CD14-positive monocyte (primary cell): ENCODE results near the gene RTN1. TPM values are rescaled to one million over a fixed set of nuclear protein-coding genes. Genes with fewer than 3 reads are reported as not detected.

ENCODE experiments used
- DNase-seq, 3 donors: peaks; one replicate each; pipeline ENCODE4 v3.0.0-alpha.2; 2011 to 2022
- H2AFZ ChIP-seq: 2 replicates; pipeline ENCODE4 v1.6.0; 2012; ENCODE audit warnings: mild to moderate bottlenecking, low read depth, low read length, inconsistent platforms; ENCODE audit not compliant: insufficient read depth, poor library complexity, severe bottlenecking
- H3K27ac ChIP-seq, 2 donors: 1 replicate in 1 of 2; 2 replicates in 1 of 2; pipeline ENCODE4 v1.5.1; 2012 to 2013; ENCODE audit warnings: low read length in 2 of 2, control low read depth in 1 of 2, inconsistent platforms in 1 of 2, low read depth in 1 of 2, mild to moderate bottlenecking in 1 of 2
- H3K27me3 ChIP-seq, 2 donors: one replicate each; pipeline versions ENCODE4 v1.6.0 to v1.6.1; 2011 to 2013; ENCODE audit warnings: low read length in 2 of 2; ENCODE audit not compliant: control insufficient read depth in 2 of 2, insufficient read depth in 2 of 2
- H3K36me3 ChIP-seq, 2 donors: replicated peaks in 1 of 2; 1 replicate in 1 of 2; 2 replicates in 1 of 2; pipeline versions ENCODE4 v1.5.1 to v1.6.1; 2012 to 2013; ENCODE audit warnings: low read length in 2 of 2, control low read depth in 1 of 2, inconsistent platforms in 1 of 2, mild to moderate bottlenecking in 1 of 2; ENCODE audit not compliant: insufficient read depth in 2 of 2, control insufficient read depth in 1 of 2
- H3K4me1 ChIP-seq, 2 donors: 1 replicate in 1 of 2; 2 replicates in 1 of 2; pipeline versions ENCODE4 v1.5.1 to v1.6.1; 2012 to 2013; ENCODE audit warnings: low read length in 2 of 2, control low read depth in 1 of 2, inconsistent platforms in 1 of 2, mild to moderate bottlenecking in 1 of 2, moderate library complexity in 1 of 2; ENCODE audit not compliant: insufficient read depth in 2 of 2, control insufficient read depth in 1 of 2
- H3K4me2 ChIP-seq: replicated peaks from 2 replicates; pipeline ENCODE3; 2012; ENCODE audit warnings: low read length, moderate library complexity, mild to moderate bottlenecking; ENCODE audit not compliant: poor library complexity, severe bottlenecking; ENCODE audit errors: extremely low read depth
- H3K4me3 ChIP-seq, 3 experiments: fragments of 200-600 bp in 1 of 3; sonication (generic) in 1 of 3; replicated peaks in 1 of 3; 1 replicate in 2 of 3; 2 replicates in 1 of 3; pipeline ENCODE4 v1.5.1; 2011 to 2013; ENCODE audit warnings: low read length in 3 of 3, mild to moderate bottlenecking in 3 of 3, control low read depth in 2 of 3, low read depth in 2 of 3, inconsistent platforms in 1 of 3, moderate library complexity in 1 of 3
- H3K79me2 ChIP-seq: 2 replicates; pipeline ENCODE4 v1.6.0; 2012; ENCODE audit warnings: mild to moderate bottlenecking, control low read depth, inconsistent platforms, low read length, moderate library complexity; ENCODE audit not compliant: insufficient read depth
- H3K9ac ChIP-seq: 2 replicates; pipeline ENCODE4 v1.6.0; 2017; ENCODE audit warnings: low read length, mild to moderate bottlenecking; ENCODE audit not compliant: insufficient read depth, poor library complexity, severe bottlenecking
- H3K9me3 ChIP-seq, 2 donors: replicated peaks in 1 of 2; 1 replicate in 1 of 2; 2 replicates in 1 of 2; pipeline versions ENCODE4 v1.5.1 to v1.6.1; 2012 to 2013; ENCODE audit warnings: low read length in 2 of 2, control low read depth in 1 of 2; ENCODE audit not compliant: control insufficient read depth in 1 of 2, insufficient read depth in 1 of 2
- H4K20me1 ChIP-seq: 2 replicates; pipeline ENCODE4 v1.6.0; 2012; ENCODE audit warnings: mild to moderate bottlenecking, low read length, control low read depth, moderate library complexity; ENCODE audit not compliant: insufficient read depth
- H3K27ac Mint-ChIP-seq, 7 donors: one replicate each; pipeline ENCODE4 v1.8.0; 2020; ENCODE audit warnings: mild to moderate bottlenecking in 7 of 7, mixed read lengths in 7 of 7, moderate library complexity in 6 of 7, inconsistent platforms in 2 of 7
- H3K27me3 Mint-ChIP-seq, 3 donors: one replicate each; pipeline ENCODE4 v1.8.0; 2021 to 2022; ENCODE audit warnings: low read depth in 3 of 3, mild to moderate bottlenecking in 3 of 3, mixed read lengths in 3 of 3, moderate library complexity in 3 of 3, inconsistent platforms in 1 of 3
- H3K36me3 Mint-ChIP-seq, 2 donors: one replicate each; pipeline ENCODE4 v1.8.0; 2020; ENCODE audit warnings: mixed read lengths in 2 of 2, inconsistent platforms in 1 of 2, mild to moderate bottlenecking in 1 of 2
- H3K4me1 Mint-ChIP-seq: one replicate; pipeline ENCODE4 v1.8.0; 2020; ENCODE audit warnings: mild to moderate bottlenecking, mixed read lengths
- H3K4me3 Mint-ChIP-seq, 2 donors: one replicate each; pipeline ENCODE4 v1.8.0; 2020; ENCODE audit warnings: mild to moderate bottlenecking in 2 of 2, mixed read lengths in 2 of 2, moderate library complexity in 1 of 2
- H3K9me3 Mint-ChIP-seq, 7 donors: one replicate each; pipeline ENCODE4 v1.8.0; 2020 to 2022; ENCODE audit warnings: mixed read lengths in 7 of 7, mild to moderate bottlenecking in 6 of 7, moderate library complexity in 6 of 7, inconsistent platforms in 2 of 7
- WGBS: methylation state at CpG from one replicate; pipeline ENCODE4 v1.1.5; 2013; ENCODE audit warnings: missing lambda C conversion rate; ENCODE audit not compliant: insufficient coverage; 5-methylcytosine and 5-hydroxymethylcytosine counted together
- intact Hi-C, 2 donors: fragments of 100-400 bp; cut with micrococcal nuclease; formaldehyde crosslinking; loops; one replicate each; pipeline versions ENCODE4 v1.15.0 to v1.15.1; 2023
- polyA plus RNA-seq, 3 donors: library from polyadenylated mRNA; depleted of rRNA in 1 of 3; unstranded in 2 of 3; stranded (reverse) in 1 of 3; fragments of 300-500 nt in 2 of 3; fragments of >200 nt in 1 of 3; fragmentation: Illumina TruSeq in 2 of 3; gene quantifications; 1 replicate in 2 of 3; 2 replicates in 1 of 3; pipeline ENCODE4 v1.2.3, GENCODE V29; 2012 to 2021
- TF ChIP-seq, protein P1 (sequence below): fragments of 200-600 bp; IDR thresholded peaks from one replicate; pipeline ENCODE4 v1.8.0; 2022; ENCODE audit warnings: antibody characterized with exemption, mild to moderate bottlenecking

RTN1 gene
- polyA plus RNA-seq, 3 donors, result 40.2 to 75.1 (median 55.0) TPM

DNA sequence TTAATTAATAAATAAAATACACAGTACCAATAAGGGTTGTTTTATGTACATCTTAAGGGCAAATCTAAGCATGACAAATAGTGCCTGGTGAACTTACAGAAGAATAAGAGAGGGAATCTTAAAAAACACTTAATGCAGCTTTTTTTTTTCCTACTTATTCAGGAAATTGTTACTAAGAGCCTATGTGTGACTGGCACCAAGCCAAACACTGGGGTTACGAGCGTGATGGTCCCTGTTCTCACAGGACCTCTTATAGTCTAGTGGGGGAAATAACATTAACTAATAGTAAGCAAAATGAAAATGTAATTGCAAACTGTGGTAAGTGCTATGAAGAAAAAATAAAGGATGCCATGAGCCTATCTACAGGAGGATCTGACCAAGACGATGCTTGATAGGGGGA is 53.6 kb downstream of the RTN1 start:
- DNase-seq, result no peak
- TF ChIP-seq, protein P1, sequence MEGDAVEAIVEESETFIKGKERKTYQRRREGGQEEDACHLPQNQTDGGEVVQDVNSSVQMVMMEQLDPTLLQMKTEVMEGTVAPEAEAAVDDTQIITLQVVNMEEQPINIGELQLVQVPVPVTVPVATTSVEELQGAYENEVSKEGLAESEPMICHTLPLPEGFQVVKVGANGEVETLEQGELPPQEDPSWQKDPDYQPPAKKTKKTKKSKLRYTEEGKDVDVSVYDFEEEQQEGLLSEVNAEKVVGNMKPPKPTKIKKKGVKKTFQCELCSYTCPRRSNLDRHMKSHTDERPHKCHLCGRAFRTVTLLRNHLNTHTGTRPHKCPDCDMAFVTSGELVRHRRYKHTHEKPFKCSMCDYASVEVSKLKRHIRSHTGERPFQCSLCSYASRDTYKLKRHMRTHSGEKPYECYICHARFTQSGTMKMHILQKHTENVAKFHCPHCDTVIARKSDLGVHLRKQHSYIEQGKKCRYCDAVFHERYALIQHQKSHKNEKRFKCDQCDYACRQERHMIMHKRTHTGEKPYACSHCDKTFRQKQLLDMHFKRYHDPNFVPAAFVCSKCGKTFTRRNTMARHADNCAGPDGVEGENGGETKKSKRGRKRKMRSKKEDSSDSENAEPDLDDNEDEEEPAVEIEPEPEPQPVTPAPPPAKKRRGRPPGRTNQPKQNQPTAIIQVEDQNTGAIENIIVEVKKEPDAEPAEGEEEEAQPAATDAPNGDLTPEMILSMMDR, result no peak
- no peak overlapping the region for H3K4me3 ChIP-seq
- H3K79me2 ChIP-seq, result no peaks in the 10 kb centered on the region
- no peak overlapping the region for H2AFZ ChIP-seq
- intact Hi-C loops, result no loop called here
- H3K27ac ChIP-seq, result no peak overlapping the region
- H3K9me3 ChIP-seq, result peaks cover 0 to 9% of the 10 kb centered on the region in 2 donors
- H3K27me3 Mint-ChIP-seq, result peaks cover 4 to 5% (median 4%) of the 10 kb centered on the region in 3 donors
- H3K4me3 Mint-ChIP-seq, result no peak overlapping the region
- peak overlapping the region in 1 of 7 donors; percentile 31 for H3K27ac Mint-ChIP-seq
- peaks cover 47% of the 10 kb centered on the region for H4K20me1 ChIP-seq
- H3K27me3 ChIP-seq, result no peaks in the 10 kb centered on the region
- no peaks in the 10 kb centered on the region for H3K4me1 ChIP-seq
- H3K4me2 ChIP-seq, result no peak overlapping the region
- no CpG with 5 or more reads among the region's 3 CpGs for WGBS
- H3K9me3 Mint-ChIP-seq, result peaks cover 0 to 11% (median 4%) of the 10 kb centered on the region in 7 donors
- peaks cover 0 to 4% of the 10 kb centered on the region in 2 donors for H3K36me3 Mint-ChIP-seq
- H3K36me3 ChIP-seq, result no peaks in the 10 kb centered on the region
- no peaks in the 10 kb centered on the region for H3K4me1 Mint-ChIP-seq
- no peak overlapping the region for H3K9ac ChIP-seq

DNA sequence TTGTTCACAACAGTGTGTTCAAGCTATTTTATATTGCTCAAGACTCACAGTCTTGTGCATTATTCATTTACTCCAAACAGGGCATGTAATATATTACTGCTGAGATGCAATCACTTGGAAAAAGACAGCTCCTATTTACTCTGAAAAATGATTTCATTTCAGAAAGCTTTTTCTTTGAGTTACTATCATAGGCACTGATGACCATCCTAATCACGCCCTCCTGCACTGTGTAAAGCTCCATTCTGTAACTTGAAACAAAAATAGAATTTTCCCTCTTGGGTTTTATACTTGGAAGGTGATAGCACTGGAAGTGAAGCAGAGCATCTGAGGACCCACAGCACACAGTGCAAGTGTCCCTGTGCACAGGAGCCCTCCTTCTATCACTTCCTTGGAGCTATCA is 55.6 kb downstream of the RTN1 start:
- no peak overlapping the region for H3K9ac ChIP-seq
- no CpG with 5 or more reads among the region's 1 CpG for WGBS
- peaks cover 3% of the 10 kb centered on the region for H3K4me1 Mint-ChIP-seq
- H3K4me1 ChIP-seq, result no peaks in the 10 kb centered on the region
- no peak overlapping the region for H3K4me3 Mint-ChIP-seq
- TF ChIP-seq, protein P1, result no peak
- no peaks in the 10 kb centered on the region for H3K79me2 ChIP-seq
- DNase-seq, result no peak
- intact Hi-C loops, result no loop called here
- H3K27ac ChIP-seq, result no peak overlapping the region
- peaks cover 0 to 10% (median 3%) of the 10 kb centered on the region in 7 donors for H3K9me3 Mint-ChIP-seq
- no peak overlapping the region for H3K4me2 ChIP-seq
- H3K27me3 Mint-ChIP-seq, result peaks cover 4 to 5% (median 4%) of the 10 kb centered on the region in 3 donors
- no peaks in the 10 kb centered on the region for H3K27me3 ChIP-seq
- no peak overlapping the region for H2AFZ ChIP-seq
- peaks cover under 1 to 9% of the 10 kb centered on the region in 2 donors for H3K9me3 ChIP-seq
- H3K36me3 ChIP-seq, result no peaks in the 10 kb centered on the region
- peaks cover 65% of the 10 kb centered on the region for H4K20me1 ChIP-seq
- no peak overlapping the region for H3K4me3 ChIP-seq
- H3K36me3 Mint-ChIP-seq, result peaks cover 0 to 1% of the 10 kb centered on the region in 2 donors
- peak overlapping the region in 1 of 7 donors; percentile 47 for H3K27ac Mint-ChIP-seq
